ENCODE data around the gene CHERP. TPM values are rescaled to one million over a fixed set of nuclear protein-coding genes. Genes with fewer than 3 reads are reported as not detected.

The CHERP gene
- total and polyA plus RNA-seq, 2 of the 13 experiments (the other 11 are each of a cell fraction or from before 2014, with no cell fraction given) = 4.3 to 5.4 TPM

DNA sequence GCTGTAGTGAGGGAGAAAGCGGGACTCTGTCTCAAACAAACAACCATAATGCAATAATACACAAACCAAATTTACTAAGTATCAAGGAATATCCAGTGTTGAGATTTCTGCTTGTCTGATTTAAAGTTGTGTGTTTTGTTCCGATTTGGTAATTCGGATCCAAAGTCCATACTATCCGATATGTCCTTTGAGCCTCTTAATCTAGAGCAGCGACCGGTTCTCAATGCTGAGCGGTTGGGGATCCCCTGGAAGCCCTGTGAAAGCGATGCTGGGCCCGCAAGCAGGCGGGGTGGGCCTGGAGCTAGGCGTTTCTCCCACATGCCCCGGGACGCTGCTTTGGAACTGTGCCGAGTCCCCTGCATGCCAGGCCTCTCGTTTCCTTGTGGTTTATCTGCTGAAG lies 25.9 kb downstream of the CHERP start:
- Histone ChIP-seq H3K9me3 (ENCODE audit: low read length) (no peaks in the 10 kb centered on the region), H4K20me1 (ENCODE audit: insufficient read depth, low read length) (no peaks in the 10 kb centered on the region), H3K27me3 (ENCODE audit: control insufficient read depth in 1 of 2, insufficient read depth in 2 of 2, low read length in 2 of 2) (no peaks in the 10 kb centered on the region; a peak in 1 of 5 replicates), H3K27ac (ENCODE audit: extremely low read length, insufficient read depth, low read length) (no peak overlapping the region), H3K4me2 (ENCODE audit: low read depth, low read length) (no peak overlapping the region), H3K4me3 (replicated peaks in 1 of 3; ENCODE audit: insufficient read depth in 1 of 3, low read depth in 2 of 3, low read length in 3 of 3) (no peak overlapping the region), H3K9ac (ENCODE audit: insufficient read depth, low read depth, low read length) (no peak overlapping the region), H3K4me1 (ENCODE audit: insufficient read depth, low read length) (no peaks in the 10 kb centered on the region), H2AFZ (ENCODE audit: low read length) (no peak overlapping the region), H3K36me3 (replicated peaks in 1 of 2; ENCODE audit: control insufficient read depth in 1 of 2, insufficient read depth in 2 of 2, low read length in 2 of 2) (peaks cover 28 to 73% of the 10 kb centered on the region in 2 experiments), H3K79me2 (ENCODE audit: insufficient read depth, low read length) (no peaks in the 10 kb centered on the region)
- intact Hi-C loops (cut with micrococcal nuclease; ENCODE audit: unreplicated experiment) = no loop called here
- DNase-seq (ENCODE audit: low spot score) (no peak), FAIRE-seq (no peak), ATAC-seq (no peak)
- POLR2A ChIA-PET = no interaction called here
- no TSS peak for BruUV-seq (replicated peaks)
- in situ Hi-C loops (cut with HindIII; ENCODE audit: extremely low pct_ligation_motif_present, low pct_unique_long_range_greater_than_20kb) = no loop called here
- 97% methylated on average over 15 of the region's 15 CpGs for WGBS (ENCODE audit: low lambda C conversion rate)
- TF ChIP-seq ZNF780A (CRISPR knock-in tag; IDR thresholded peaks at IDR 0.05) = no peak
- TF ChIP-seq ZNF335 (CRISPR knock-in tag; IDR thresholded peaks at IDR 0.05) = no peak
- no peak for TF ChIP-seq ATM (IDR thresholded peaks at IDR 0.05; ENCODE audit: borderline replicate concordance)
- no peak for TF ChIP-seq ZBTB7B (CRISPR knock-in tag; IDR thresholded peaks at IDR 0.05)
- TF ChIP-seq TBP (CRISPR knock-in tag; IDR thresholded peaks at IDR 0.05) = no peak
- TF ChIP-seq, protein P1, sequence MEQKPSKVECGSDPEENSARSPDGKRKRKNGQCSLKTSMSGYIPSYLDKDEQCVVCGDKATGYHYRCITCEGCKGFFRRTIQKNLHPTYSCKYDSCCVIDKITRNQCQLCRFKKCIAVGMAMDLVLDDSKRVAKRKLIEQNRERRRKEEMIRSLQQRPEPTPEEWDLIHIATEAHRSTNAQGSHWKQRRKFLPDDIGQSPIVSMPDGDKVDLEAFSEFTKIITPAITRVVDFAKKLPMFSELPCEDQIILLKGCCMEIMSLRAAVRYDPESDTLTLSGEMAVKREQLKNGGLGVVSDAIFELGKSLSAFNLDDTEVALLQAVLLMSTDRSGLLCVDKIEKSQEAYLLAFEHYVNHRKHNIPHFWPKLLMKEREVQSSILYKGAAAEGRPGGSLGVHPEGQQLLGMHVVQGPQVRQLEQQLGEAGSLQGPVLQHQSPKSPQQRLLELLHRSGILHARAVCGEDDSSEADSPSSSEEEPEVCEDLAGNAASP (CRISPR knock-in tag; IDR thresholded peaks at IDR 0.05; ENCODE audit: borderline replicate concordance) = no peak
- no peak for TF ChIP-seq RFX1 (IDR thresholded peaks at IDR 0.05)
- no peak for TF ChIP-seq CREM (IDR thresholded peaks at IDR 0.05)
- TF ChIP-seq CREM (CRISPR knock-in tag; IDR thresholded peaks at IDR 0.05) = no peak
- TF ChIP-seq NFE2 (CRISPR knock-in tag; IDR thresholded peaks at IDR 0.05) = no peak
- no peak for TF ChIP-seq SP140L (CRISPR knock-in tag; IDR thresholded peaks at IDR 0.05; ENCODE audit: borderline replicate concordance)
- TF ChIP-seq NFIB (CRISPR knock-in tag; IDR thresholded peaks at IDR 0.05; ENCODE audit: borderline replicate concordance) = no peak
- no peak for TF ChIP-seq ZNF510 (CRISPR knock-in tag; IDR thresholded peaks at IDR 0.05; ENCODE audit: low read depth)
- no peak for TF ChIP-seq TFAP4 (IDR thresholded peaks at IDR 0.05; ENCODE audit: borderline replicate concordance, low read depth)
- TF ChIP-seq ZNF432 (CRISPR knock-in tag; IDR thresholded peaks at IDR 0.05; ENCODE audit: borderline replicate concordance) = no peak
- no peak for TF ChIP-seq NR2F2 (IDR thresholded peaks at IDR 0.05; ENCODE audit: borderline replicate concordance, low read depth)
- no peak for TF ChIP-seq SMYD3 (CRISPR knock-in tag; IDR thresholded peaks at IDR 0.05)
- TF ChIP-seq, protein P2, sequence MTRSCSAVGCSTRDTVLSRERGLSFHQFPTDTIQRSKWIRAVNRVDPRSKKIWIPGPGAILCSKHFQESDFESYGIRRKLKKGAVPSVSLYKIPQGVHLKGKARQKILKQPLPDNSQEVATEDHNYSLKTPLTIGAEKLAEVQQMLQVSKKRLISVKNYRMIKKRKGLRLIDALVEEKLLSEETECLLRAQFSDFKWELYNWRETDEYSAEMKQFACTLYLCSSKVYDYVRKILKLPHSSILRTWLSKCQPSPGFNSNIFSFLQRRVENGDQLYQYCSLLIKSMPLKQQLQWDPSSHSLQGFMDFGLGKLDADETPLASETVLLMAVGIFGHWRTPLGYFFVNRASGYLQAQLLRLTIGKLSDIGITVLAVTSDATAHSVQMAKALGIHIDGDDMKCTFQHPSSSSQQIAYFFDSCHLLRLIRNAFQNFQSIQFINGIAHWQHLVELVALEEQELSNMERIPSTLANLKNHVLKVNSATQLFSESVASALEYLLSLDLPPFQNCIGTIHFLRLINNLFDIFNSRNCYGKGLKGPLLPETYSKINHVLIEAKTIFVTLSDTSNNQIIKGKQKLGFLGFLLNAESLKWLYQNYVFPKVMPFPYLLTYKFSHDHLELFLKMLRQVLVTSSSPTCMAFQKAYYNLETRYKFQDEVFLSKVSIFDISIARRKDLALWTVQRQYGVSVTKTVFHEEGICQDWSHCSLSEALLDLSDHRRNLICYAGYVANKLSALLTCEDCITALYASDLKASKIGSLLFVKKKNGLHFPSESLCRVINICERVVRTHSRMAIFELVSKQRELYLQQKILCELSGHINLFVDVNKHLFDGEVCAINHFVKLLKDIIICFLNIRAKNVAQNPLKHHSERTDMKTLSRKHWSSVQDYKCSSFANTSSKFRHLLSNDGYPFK (CRISPR knock-in tag; IDR thresholded peaks at IDR 0.05; ENCODE audit: borderline replicate concordance) = no peak
- CTCF ChIA-PET (ENCODE audit: low intra/inter-chr PET ratio, low total read pairs) = no interaction called here

Measured in HepG2 (cell line).